ENCODE data around the gene ACTN3. TPM values are rescaled to one million over a fixed set of nuclear protein-coding genes. Genes with fewer than 3 reads are reported as not detected.

ACTN3 gene
- total and polyA plus RNA-seq, 2 experiments from 2014 or later: not detected

GRCh38 chr11:66559866-66560676 lies 13.4 kb downstream of the ACTN3 start:
- Histone ChIP-seq H3K79me2 (ENCODE audit: insufficient read depth) (no peaks in the 10 kb centered on the region), H3K27ac (no peak overlapping the region), H3K27me3 (replicated peaks; ENCODE audit: insufficient read depth) (peaks cover 9% of the 10 kb centered on the region), H3K9ac (no peak overlapping the region), H4K20me1 (ENCODE audit: insufficient read depth) (no peaks in the 10 kb centered on the region), H2AFZ (no peak overlapping the region), H3K4me1 (ENCODE audit: insufficient read depth) (no peaks in the 10 kb centered on the region), H3K4me3 (no peak overlapping the region), H3K36me3 (ENCODE audit: low read depth) (no peaks in the 10 kb centered on the region), H3K9me2 (ENCODE audit: insufficient read depth) (no peaks in the 10 kb centered on the region), H3K4me2 (ENCODE audit: unreplicated experiment) (no peak overlapping the region), H3K9me3 (ENCODE audit: low read depth) (no peaks in the 10 kb centered on the region), H3F3A (ENCODE audit: insufficient read depth) (no peaks in the 10 kb centered on the region)
- no peak for TF ChIP-seq EZH2 (IDR thresholded peaks at IDR 0.05; ENCODE audit: insufficient read depth, poor library complexity, severe bottlenecking)
- TF ChIP-seq EZH2phosphoT487 (IDR thresholded peaks at IDR 0.05; ENCODE audit: insufficient read depth, low read depth): no peak
- 60 to 63% methylated on average over 24 to 27 of the region's 27 CpGs for WGBS, 2 experiments (ENCODE audit: low coverage in 1 of 2, low lambda C conversion rate in 2 of 2, missing lambda C conversion rate in 2 of 2)
- DNase-seq: no peak
- in situ Hi-C loops (cut with MboI): no loop called here

GRCh38 chr11:66561178-66561974 lies 14.7 kb downstream of the ACTN3 start:
- Histone ChIP-seq H3K4me3 (no peak overlapping the region), H3K9me3 (ENCODE audit: low read depth) (no peaks in the 10 kb centered on the region), H3K27me3 (replicated peaks; ENCODE audit: insufficient read depth) (peaks cover 9% of the 10 kb centered on the region), H3K4me1 (ENCODE audit: insufficient read depth) (no peaks in the 10 kb centered on the region), H2AFZ (no peak overlapping the region), H4K20me1 (ENCODE audit: insufficient read depth) (no peaks in the 10 kb centered on the region), H3K9me2 (ENCODE audit: insufficient read depth) (no peaks in the 10 kb centered on the region), H3K9ac (no peak overlapping the region), H3F3A (ENCODE audit: insufficient read depth) (no peaks in the 10 kb centered on the region), H3K36me3 (ENCODE audit: low read depth) (no peaks in the 10 kb centered on the region), H3K79me2 (ENCODE audit: insufficient read depth) (no peaks in the 10 kb centered on the region), H3K4me2 (ENCODE audit: unreplicated experiment) (no peak overlapping the region), H3K27ac (no peak overlapping the region)
- 84 to 85% methylated on average over 14 of the region's 14 CpGs for WGBS, 2 experiments (ENCODE audit: low coverage in 1 of 2, low lambda C conversion rate in 2 of 2, missing lambda C conversion rate in 2 of 2)
- no peak for TF ChIP-seq EZH2 (IDR thresholded peaks at IDR 0.05; ENCODE audit: insufficient read depth, poor library complexity, severe bottlenecking)
- TF ChIP-seq EZH2phosphoT487 (IDR thresholded peaks at IDR 0.05; ENCODE audit: insufficient read depth, low read depth): no peak
- in situ Hi-C loops (cut with MboI): no loop called here
- DNase-seq: no peak

- no peak overlapping the region for H3K4me2 ChIP-seq (ENCODE audit: unreplicated experiment)
Measured at GRCh38 chr11:66561975-66562248, 15.2 kb downstream of the ACTN3 start.

GRCh38 chr11:66562275-66562674 lies 15.6 kb downstream of the ACTN3 start:
- Histone ChIP-seq H3K9me2 (ENCODE audit: insufficient read depth) (no peaks in the 10 kb centered on the region), H3K9ac (no peak overlapping the region), H3K27ac (no peak overlapping the region), H2AFZ (no peak overlapping the region), H3K36me3 (ENCODE audit: low read depth) (no peaks in the 10 kb centered on the region), H3K79me2 (ENCODE audit: insufficient read depth) (no peaks in the 10 kb centered on the region), H4K20me1 (ENCODE audit: insufficient read depth) (no peaks in the 10 kb centered on the region), H3F3A (ENCODE audit: insufficient read depth) (no peaks in the 10 kb centered on the region), H3K4me3 (no peak overlapping the region), H3K4me2 (ENCODE audit: unreplicated experiment) (no peak overlapping the region), H3K9me3 (ENCODE audit: low read depth) (no peaks in the 10 kb centered on the region), H3K27me3 (replicated peaks; ENCODE audit: insufficient read depth) (peaks cover 9% of the 10 kb centered on the region), H3K4me1 (ENCODE audit: insufficient read depth) (no peaks in the 10 kb centered on the region)
- DNase-seq: no peak
- 42 to 69% methylated on average over 2 of the region's 2 CpGs for WGBS, 2 experiments (ENCODE audit: low coverage in 1 of 2, low lambda C conversion rate in 2 of 2, missing lambda C conversion rate in 2 of 2)
- TF ChIP-seq EZH2 (IDR thresholded peaks at IDR 0.05; ENCODE audit: insufficient read depth, poor library complexity, severe bottlenecking): no peak
- TF ChIP-seq EZH2phosphoT487 (IDR thresholded peaks at IDR 0.05; ENCODE audit: insufficient read depth, low read depth): no peak
- in situ Hi-C loops (cut with MboI): no loop called here

More at GRCh38 chr11:66561975-66562248, 15.2 kb downstream of the ACTN3 start:
- H3K36me3 ChIP-seq (ENCODE audit: low read depth): no peaks in the 10 kb centered on the region
- H3K27ac ChIP-seq: no peak overlapping the region
- DNase-seq: no peak
- no peaks in the 10 kb centered on the region for H3F3A ChIP-seq (ENCODE audit: insufficient read depth)
- in situ Hi-C loops (cut with MboI): no loop called here
- no peak overlapping the region for H3K9ac ChIP-seq
- H4K20me1 ChIP-seq (ENCODE audit: insufficient read depth): no peaks in the 10 kb centered on the region
- H3K9me2 ChIP-seq (ENCODE audit: insufficient read depth): no peaks in the 10 kb centered on the region
- H3K79me2 ChIP-seq (ENCODE audit: insufficient read depth): no peaks in the 10 kb centered on the region
- no peak overlapping the region for H2AFZ ChIP-seq
- TF ChIP-seq EZH2phosphoT487 (IDR thresholded peaks at IDR 0.05; ENCODE audit: insufficient read depth, low read depth): no peak
- no peak for TF ChIP-seq EZH2 (IDR thresholded peaks at IDR 0.05; ENCODE audit: insufficient read depth, poor library complexity, severe bottlenecking)
- no peaks in the 10 kb centered on the region for H3K4me1 ChIP-seq (ENCODE audit: insufficient read depth)
- no peak overlapping the region for H3K4me3 ChIP-seq
- WGBS, 2 experiments (ENCODE audit: low coverage in 1 of 2, low lambda C conversion rate in 2 of 2, missing lambda C conversion rate in 2 of 2): 90 to 97% methylated on average over 8 to 9 of the region's 9 CpGs
- H3K9me3 ChIP-seq (ENCODE audit: low read depth): no peaks in the 10 kb centered on the region
- H3K27me3 ChIP-seq (replicated peaks; ENCODE audit: insufficient read depth): peaks cover 9% of the 10 kb centered on the region

All from GM23248 (cell line).